Measurements from ENCODE around the gene CD101. TPM values are rescaled to one million over a fixed set of nuclear protein-coding genes. Genes with fewer than 3 reads are reported as not detected.

CD101 gene
- total RNA-seq: 1 to 10 TPM in 2 of 3 donors, under 1 TPM in 1; 0.82 to 3.1 (median 2.5) TPM
- 8.9 TPM for total RNA-seq (2013)

- H3K9me3 Mint-ChIP-seq: no peaks in the 10 kb centered on the region
- Histone ChIP-seq H3K9me3 (ENCODE audit: control insufficient read depth, insufficient read depth, low read length) (no peaks in the 10 kb centered on the region), H3K36me3 (ENCODE audit: control insufficient read depth, insufficient read depth, low read length) (no peaks in the 10 kb centered on the region), H3K27ac (ENCODE audit: low read length) (peak within 1 kb of the TSS; percentile 39), H3K4me1 (ENCODE audit: control insufficient read depth, insufficient read depth, low read length) (no peaks in the 10 kb centered on the region), H3K27me3 (ENCODE audit: control insufficient read depth, insufficient read depth, low read length) (no peaks in the 10 kb centered on the region), H3K4me3 (ENCODE audit: low read length) (no peak within 1 kb of the TSS)
- peak in 1 of 2 donors; percentile 29 for DNase-seq
- TF ChIP-seq CTCF (IDR thresholded peaks at IDR 0.05): no peak
- H3K27ac Mint-ChIP-seq: peak within 1 kb of the TSS; percentile 50 to 65
- no peaks in the 10 kb centered on the region for H3K36me3 Mint-ChIP-seq
- intact Hi-C loops (cut with micrococcal nuclease): no loop called here
- H3K4me1 Mint-ChIP-seq: peaks cover 9 to 11% of the 10 kb centered on the region in 2 donors
- peak within 1 kb of the TSS; percentile 6 for H3K4me3 Mint-ChIP-seq
- WGBS (ENCODE audit: insufficient coverage): 25% methylated on average over 2 of the region's 3 CpGs
- peaks cover 2 to 5% of the 10 kb centered on the region in 2 donors for H3K27me3 Mint-ChIP-seq (ENCODE audit: low read depth in 2 of 2)
- peak; percentile 15 to 58 (median 46) for ATAC-seq
Observed at GRCh38 chr1:117001254-117001927, at the start of gene CD101. CD101 (plus strand) TSS chr1:117001760; CDS start chr1:117001818, 58 bp downstream.

- Mint-ChIP-seq H3K27me3 (ENCODE audit: low read depth in 2 of 2) (no peaks in the 10 kb centered on the region), H3K27ac (no peak overlapping the region), H3K4me1 (no peaks in the 10 kb centered on the region), H3K36me3 (no peaks in the 10 kb centered on the region), H3K4me3 (no peak overlapping the region), H3K9me3 (no peaks in the 10 kb centered on the region)
- H3K9me3 ChIP-seq (ENCODE audit: control insufficient read depth, insufficient read depth, low read length): no peaks in the 10 kb centered on the region
- no peak overlapping the region for H3K4me3 ChIP-seq (ENCODE audit: low read length)
- no peaks in the 10 kb centered on the region for H3K27me3 ChIP-seq (ENCODE audit: control insufficient read depth, insufficient read depth, low read length)
- TF ChIP-seq CTCF (IDR thresholded peaks at IDR 0.05): no peak
- 94% methylated on average over 2 of the region's 2 CpGs for WGBS (ENCODE audit: insufficient coverage)
- no peak for DNase-seq
- H3K27ac ChIP-seq (ENCODE audit: low read length): no peak overlapping the region
- H3K4me1 ChIP-seq (ENCODE audit: control insufficient read depth, insufficient read depth, low read length): no peaks in the 10 kb centered on the region
- no peaks in the 10 kb centered on the region for H3K36me3 ChIP-seq (ENCODE audit: control insufficient read depth, insufficient read depth, low read length)
- ATAC-seq: no peak
- intact Hi-C loops (cut with micrococcal nuclease): no loop called here
Observed at GRCh38 chr1:116952738-116953275, 48.8 kb upstream of the CD101 start.

- Histone ChIP-seq H3K4me1 (ENCODE audit: control insufficient read depth, insufficient read depth, low read length) (no peaks in the 10 kb centered on the region), H3K27me3 (ENCODE audit: control insufficient read depth, insufficient read depth, low read length) (no peaks in the 10 kb centered on the region), H3K9me3 (ENCODE audit: control insufficient read depth, insufficient read depth, low read length) (no peaks in the 10 kb centered on the region), H3K36me3 (ENCODE audit: control insufficient read depth, insufficient read depth, low read length) (no peaks in the 10 kb centered on the region), H3K4me3 (ENCODE audit: low read length) (no peak overlapping the region), H3K27ac (ENCODE audit: low read length) (no peak overlapping the region)
- Mint-ChIP-seq H3K4me1 (no peaks in the 10 kb centered on the region), H3K9me3 (no peaks in the 10 kb centered on the region), H3K27me3 (ENCODE audit: low read depth in 2 of 2) (no peaks in the 10 kb centered on the region), H3K4me3 (no peak overlapping the region), H3K36me3 (no peaks in the 10 kb centered on the region), H3K27ac (no peak overlapping the region)
- TF ChIP-seq CTCF (IDR thresholded peaks at IDR 0.05): no peak
- WGBS (ENCODE audit: insufficient coverage): 93% methylated on average over 2 of the region's 3 CpGs
- intact Hi-C loops (cut with micrococcal nuclease): no loop called here
- DNase-seq (no peak), ATAC-seq (no peak)
Observed at GRCh38 chr1:116954440-116954839, 47.1 kb upstream of the CD101 start.
